A549 (cell line): ENCODE data around the gene HEMGN.

Source experiments
- BHLHE40 ChIP-seq: IDR thresholded peaks from 2 replicates; pipeline ENCODE4 v1.6.1; 2012; ENCODE audit warnings: low read depth, low read length, inconsistent platforms
- CEBPB ChIP-seq, 2 experiments: fragments of >200 bp in 1 of 2; sonication (Bioruptor Twin) in 1 of 2; formaldehyde crosslinking in 1 of 2; IDR thresholded peaks; 2 replicates each; pipeline ENCODE4 v1.6.1; 2012 to 2016
- EHMT2 ChIP-seq: fragments of 200-600 bp; sonication (generic); IDR thresholded peaks from 2 replicates; pipeline ENCODE4 v1.6.1; 2016; ENCODE audit warnings: antibody characterized with exemption, low read depth, mild to moderate bottlenecking, moderate library complexity
- ESRRA ChIP-seq: fragments of 150-350 bp; IDR thresholded peaks from 2 replicates; pipeline ENCODE4 v1.6.1; 2014; ENCODE audit warnings: mild to moderate bottlenecking, low read length, borderline replicate concordance
- FOXS1 ChIP-seq: fragments of 250-450 bp; sonication (Bioruptor Pico); IDR thresholded peaks from 2 replicates; pipeline ENCODE4 v1.5.0; 2020; ENCODE audit warnings: mild to moderate bottlenecking, moderate library complexity
- JUN ChIP-seq, 2 experiments: fragments of >200 bp; sonication (Bioruptor Twin); formaldehyde crosslinking; IDR thresholded peaks; 2 replicates in 1 of 2; 3 replicates in 1 of 2; pipeline ENCODE4 v1.6.1; 2016 to 2017
- MAFK ChIP-seq: fragments of 450-650 bp; IDR thresholded peaks from 2 replicates; pipeline ENCODE4 v1.6.1; 2014; ENCODE audit not compliant: partially characterized antibody
- MAZ ChIP-seq: fragments of 150-350 bp; IDR thresholded peaks from 2 replicates; pipeline ENCODE4 v1.6.1; 2014; ENCODE audit warnings: antibody characterized with exemption, low read depth, low read length, borderline replicate concordance
- POLR2A ChIP-seq: IDR thresholded peaks from 2 replicates; pipeline ENCODE4 v1.6.1; 2012; ENCODE audit warnings: mild to moderate bottlenecking, low read length
- ZFP36 ChIP-seq: fragments of 450-650 bp; IDR thresholded peaks from 2 replicates; pipeline ENCODE4 v1.6.1; 2014; ENCODE audit warnings: borderline replicate concordance; ENCODE audit not compliant: partially characterized antibody
- TF ChIP-seq, protein P1 (sequence below): fragments of >200 bp; sonication (Bioruptor Twin); formaldehyde crosslinking; IDR thresholded peaks from 3 replicates; pipeline ENCODE4 v1.6.1; 2016
- TF ChIP-seq, protein P2 (sequence below): fragments of >200 bp; sonication (Bioruptor Twin); formaldehyde crosslinking; IDR thresholded peaks from 3 replicates; pipeline ENCODE4 v1.5.1; 2016
- TF ChIP-seq, protein P3 (sequence below): fragments of 200-600 bp; sonication (generic); IDR thresholded peaks from 2 replicates; pipeline ENCODE4 v1.6.1; 2016; ENCODE audit warnings: antibody characterized with exemption, mild to moderate bottlenecking, moderate library complexity

DNA sequence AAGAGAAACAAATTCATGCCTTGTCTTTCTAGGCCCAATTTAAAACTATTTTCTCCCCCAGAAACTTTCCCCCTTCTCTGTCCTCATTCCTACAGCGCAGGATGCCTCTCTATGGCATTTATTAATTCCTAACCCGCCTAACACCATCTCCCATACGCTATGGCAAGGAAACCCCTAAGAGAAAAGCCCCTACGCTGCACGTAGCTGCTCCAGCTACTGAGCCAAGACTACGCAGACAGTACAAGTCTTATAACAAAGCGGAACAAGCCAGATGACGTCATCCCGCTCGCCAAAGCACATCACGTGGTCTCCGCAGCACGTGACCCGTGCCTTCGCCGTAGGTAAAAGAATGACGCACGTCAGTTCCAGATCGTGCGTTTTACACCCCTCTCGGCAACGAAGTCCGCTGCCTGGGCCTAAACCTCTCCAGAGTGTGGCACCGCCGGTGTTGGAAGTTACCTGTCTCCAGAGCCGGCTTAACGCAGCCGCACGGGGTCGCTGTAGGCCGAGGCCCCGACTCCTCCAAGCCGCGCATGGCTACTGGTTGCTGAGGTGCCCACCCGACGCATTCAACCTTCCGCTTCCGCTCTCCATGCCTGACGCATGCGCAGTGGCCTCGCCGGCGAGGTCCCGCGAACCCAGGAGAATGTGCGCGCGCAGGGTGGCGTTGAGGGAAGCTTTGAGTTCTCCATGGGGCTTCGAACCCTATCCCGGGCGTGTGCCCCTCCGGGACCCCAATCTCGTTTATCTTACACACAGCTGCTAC lies 15.8 kb downstream of the HEMGN start, which contains the start of gene TRMO:
- no peak for TF ChIP-seq ESRRA
- TF ChIP-seq POLR2A, result peak; percentile 85
- TF ChIP-seq, protein P1, sequence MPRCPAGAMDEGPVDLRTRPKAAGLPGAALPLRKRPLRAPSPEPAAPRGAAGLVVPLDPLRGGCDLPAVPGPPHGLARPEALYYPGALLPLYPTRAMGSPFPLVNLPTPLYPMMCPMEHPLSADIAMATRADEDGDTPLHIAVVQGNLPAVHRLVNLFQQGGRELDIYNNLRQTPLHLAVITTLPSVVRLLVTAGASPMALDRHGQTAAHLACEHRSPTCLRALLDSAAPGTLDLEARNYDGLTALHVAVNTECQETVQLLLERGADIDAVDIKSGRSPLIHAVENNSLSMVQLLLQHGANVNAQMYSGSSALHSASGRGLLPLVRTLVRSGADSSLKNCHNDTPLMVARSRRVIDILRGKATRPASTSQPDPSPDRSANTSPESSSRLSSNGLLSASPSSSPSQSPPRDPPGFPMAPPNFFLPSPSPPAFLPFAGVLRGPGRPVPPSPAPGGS, result peak; percentile 76; the same call in 1 of the 3 replicates
- TF ChIP-seq, protein P2, sequence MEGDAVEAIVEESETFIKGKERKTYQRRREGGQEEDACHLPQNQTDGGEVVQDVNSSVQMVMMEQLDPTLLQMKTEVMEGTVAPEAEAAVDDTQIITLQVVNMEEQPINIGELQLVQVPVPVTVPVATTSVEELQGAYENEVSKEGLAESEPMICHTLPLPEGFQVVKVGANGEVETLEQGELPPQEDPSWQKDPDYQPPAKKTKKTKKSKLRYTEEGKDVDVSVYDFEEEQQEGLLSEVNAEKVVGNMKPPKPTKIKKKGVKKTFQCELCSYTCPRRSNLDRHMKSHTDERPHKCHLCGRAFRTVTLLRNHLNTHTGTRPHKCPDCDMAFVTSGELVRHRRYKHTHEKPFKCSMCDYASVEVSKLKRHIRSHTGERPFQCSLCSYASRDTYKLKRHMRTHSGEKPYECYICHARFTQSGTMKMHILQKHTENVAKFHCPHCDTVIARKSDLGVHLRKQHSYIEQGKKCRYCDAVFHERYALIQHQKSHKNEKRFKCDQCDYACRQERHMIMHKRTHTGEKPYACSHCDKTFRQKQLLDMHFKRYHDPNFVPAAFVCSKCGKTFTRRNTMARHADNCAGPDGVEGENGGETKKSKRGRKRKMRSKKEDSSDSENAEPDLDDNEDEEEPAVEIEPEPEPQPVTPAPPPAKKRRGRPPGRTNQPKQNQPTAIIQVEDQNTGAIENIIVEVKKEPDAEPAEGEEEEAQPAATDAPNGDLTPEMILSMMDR, result peak; percentile 70
- no peak for TF ChIP-seq MAFK
- TF ChIP-seq BHLHE40, result peak; percentile 84
- TF ChIP-seq JUN (IDR thresholded peaks at IDR 0.05), result peak; percentile 97
- peak; percentile 10; the same call in 1 of the 2 replicates for TF ChIP-seq FOXS1 (CRISPR knock-in tag)
- TF ChIP-seq MAZ, result no peak
- TF ChIP-seq CEBPB (IDR thresholded peaks at IDR 0.05), result peak in 1 of 2 experiments; percentile 13; a peak in 1 of 4 replicates
- no peak for TF ChIP-seq ZFP36
- TF ChIP-seq, protein P3, sequence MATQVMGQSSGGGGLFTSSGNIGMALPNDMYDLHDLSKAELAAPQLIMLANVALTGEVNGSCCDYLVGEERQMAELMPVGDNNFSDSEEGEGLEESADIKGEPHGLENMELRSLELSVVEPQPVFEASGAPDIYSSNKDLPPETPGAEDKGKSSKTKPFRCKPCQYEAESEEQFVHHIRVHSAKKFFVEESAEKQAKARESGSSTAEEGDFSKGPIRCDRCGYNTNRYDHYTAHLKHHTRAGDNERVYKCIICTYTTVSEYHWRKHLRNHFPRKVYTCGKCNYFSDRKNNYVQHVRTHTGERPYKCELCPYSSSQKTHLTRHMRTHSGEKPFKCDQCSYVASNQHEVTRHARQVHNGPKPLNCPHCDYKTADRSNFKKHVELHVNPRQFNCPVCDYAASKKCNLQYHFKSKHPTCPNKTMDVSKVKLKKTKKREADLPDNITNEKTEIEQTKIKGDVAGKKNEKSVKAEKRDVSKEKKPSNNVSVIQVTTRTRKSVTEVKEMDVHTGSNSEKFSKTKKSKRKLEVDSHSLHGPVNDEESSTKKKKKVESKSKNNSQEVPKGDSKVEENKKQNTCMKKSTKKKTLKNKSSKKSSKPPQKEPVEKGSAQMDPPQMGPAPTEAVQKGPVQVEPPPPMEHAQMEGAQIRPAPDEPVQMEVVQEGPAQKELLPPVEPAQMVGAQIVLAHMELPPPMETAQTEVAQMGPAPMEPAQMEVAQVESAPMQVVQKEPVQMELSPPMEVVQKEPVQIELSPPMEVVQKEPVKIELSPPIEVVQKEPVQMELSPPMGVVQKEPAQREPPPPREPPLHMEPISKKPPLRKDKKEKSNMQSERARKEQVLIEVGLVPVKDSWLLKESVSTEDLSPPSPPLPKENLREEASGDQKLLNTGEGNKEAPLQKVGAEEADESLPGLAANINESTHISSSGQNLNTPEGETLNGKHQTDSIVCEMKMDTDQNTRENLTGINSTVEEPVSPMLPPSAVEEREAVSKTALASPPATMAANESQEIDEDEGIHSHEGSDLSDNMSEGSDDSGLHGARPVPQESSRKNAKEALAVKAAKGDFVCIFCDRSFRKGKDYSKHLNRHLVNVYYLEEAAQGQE, result no peak
- TF ChIP-seq EHMT2, result no peak
